ENCODE results near the gene NCEH1. TPM values are rescaled to one million over a fixed set of nuclear protein-coding genes. Genes with fewer than 3 reads are reported as not detected.

The NCEH1 gene
- total RNA-seq, 4 donors from 2014 or later, result 6.6 to 15.8 (median 10.6) TPM

- Histone ChIP-seq H3K36me3 (no peaks in the 10 kb centered on the region), H3K27me3 (no peaks in the 10 kb centered on the region), H3K27ac (no peak overlapping the region), H3K4me1 (peaks cover 0 to 4% (median 0%) of the 10 kb centered on the region in 4 donors), H3K4me3 (no peak overlapping the region), H3K9me3 (no peaks in the 10 kb centered on the region)
- no peak for DNase-seq
- TF ChIP-seq POLR2A (IDR thresholded peaks at IDR 0.05) (no peak), CTCF (IDR thresholded peaks at IDR 0.05) (no peak)
Observed at GRCh38 chr3:172692751-172693338, 18.0 kb downstream of the NCEH1 start.

GRCh38 chr3:172690936-172691335 lies 19.9 kb downstream of the NCEH1 start:
- Histone ChIP-seq H3K4me1 (peaks cover 0 to 4% (median 0%) of the 10 kb centered on the region in 4 donors), H3K27ac (no peak overlapping the region)

GRCh38 chr3:172688588-172688987 lies 22.3 kb downstream of the NCEH1 start:
- TF ChIP-seq POLR2A (IDR thresholded peaks at IDR 0.05), result no peak
- no peak for TF ChIP-seq CTCF (IDR thresholded peaks at IDR 0.05)
- no peaks in the 10 kb centered on the region for H3K36me3 ChIP-seq
- no peak overlapping the region for H3K4me3 ChIP-seq
- peak overlapping the region in 2 of 4 donors; percentile 51 to 61 for H3K27ac ChIP-seq
- H3K4me1 ChIP-seq, result peaks cover 0 to 4% (median 0%) of the 10 kb centered on the region in 4 donors
- no peaks in the 10 kb centered on the region for H3K9me3 ChIP-seq
- H3K27me3 ChIP-seq, result no peaks in the 10 kb centered on the region
- peak in 1 of 3 donors; percentile 63 for DNase-seq

More at GRCh38 chr3:172690936-172691335, 19.9 kb downstream of the NCEH1 start:
- no peaks in the 10 kb centered on the region for H3K27me3 ChIP-seq
- H3K4me3 ChIP-seq, result no peak overlapping the region
- TF ChIP-seq CTCF (IDR thresholded peaks at IDR 0.05) (no peak), POLR2A (IDR thresholded peaks at IDR 0.05) (no peak)
- no peaks in the 10 kb centered on the region for H3K9me3 ChIP-seq
- DNase-seq, result no peak
- H3K36me3 ChIP-seq, result no peaks in the 10 kb centered on the region

GRCh38 chr3:172687501-172687900 lies 23.4 kb downstream of the NCEH1 start:
- H3K36me3 ChIP-seq, result no peaks in the 10 kb centered on the region
- no peak overlapping the region for H3K27ac ChIP-seq
- DNase-seq, result no peak
- H3K4me3 ChIP-seq, result no peak overlapping the region
- no peak for TF ChIP-seq CTCF (IDR thresholded peaks at IDR 0.05)
- TF ChIP-seq POLR2A (IDR thresholded peaks at IDR 0.05), result no peak
- H3K4me1 ChIP-seq, result peaks cover 0 to 4% (median 0%) of the 10 kb centered on the region in 4 donors
- no peaks in the 10 kb centered on the region for H3K9me3 ChIP-seq
- no peaks in the 10 kb centered on the region for H3K27me3 ChIP-seq

- H3K27me3 ChIP-seq, result no peaks in the 10 kb centered on the region
- peaks cover 0 to 4% (median 0%) of the 10 kb centered on the region in 4 donors for H3K4me1 ChIP-seq
- no peaks in the 10 kb centered on the region for H3K36me3 ChIP-seq
- no peak overlapping the region for H3K4me3 ChIP-seq
- no peak overlapping the region for H3K27ac ChIP-seq
- TF ChIP-seq POLR2A (IDR thresholded peaks at IDR 0.05) (no peak), CTCF (IDR thresholded peaks at IDR 0.05) (no peak)
- no peak for DNase-seq
- H3K9me3 ChIP-seq, result no peaks in the 10 kb centered on the region
Observed at GRCh38 chr3:172685331-172686214, 25.3 kb downstream of the NCEH1 start.

All from Peyer's patch (tissue), 4 donors.